GM21367 (cell line): ENCODE data around the gene GATAD2B.
A peak's percentile ranks its signal among the peaks of the same experiment; 100 is the strongest.

Experiments used
- ATAC-seq: cut with Tn5 transposase; IDR thresholded peaks from one replicate; pipeline ENCODE4 v1.9.1; 2021; ENCODE audit not compliant: unreplicated experiment

The GATAD2B gene

GRCh38 chr1:153951801-153952200, 29.0 kb upstream of the GATAD2B start:
- ATAC-seq, result no peak

GRCh38 chr1:153951183-153951582, 28.4 kb upstream of the GATAD2B start:
- no peak for ATAC-seq

DNA sequence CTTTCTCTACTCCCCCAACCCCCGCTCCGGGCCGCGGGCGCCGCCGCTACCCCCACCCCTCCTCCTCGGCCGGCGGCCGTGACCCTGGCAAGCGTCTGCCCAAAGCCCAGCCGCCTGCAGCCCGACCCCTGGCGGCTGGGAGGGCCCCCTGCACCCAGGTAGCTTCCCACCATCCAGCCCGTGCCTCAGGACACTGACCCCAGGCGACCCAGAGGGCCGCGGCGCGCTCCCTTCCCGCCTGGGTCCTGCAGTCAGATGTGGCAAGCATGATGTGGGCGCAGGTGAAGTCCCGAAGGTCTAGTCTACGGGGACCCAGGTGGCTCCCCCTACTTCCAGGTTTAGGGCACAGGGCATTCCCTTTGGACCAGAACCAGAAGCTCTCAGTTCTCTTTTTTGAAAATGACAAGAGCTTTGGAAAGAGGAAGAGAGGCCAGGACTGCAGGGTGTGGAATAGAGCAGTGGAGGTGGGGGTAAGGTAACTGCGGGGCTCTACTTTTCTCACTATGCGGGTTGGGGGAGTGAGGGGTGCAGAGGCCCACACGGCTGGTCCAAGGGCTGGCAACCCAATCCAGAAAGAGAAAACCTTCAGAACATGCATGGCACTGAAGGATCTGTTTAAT, 24.0 kb upstream of the GATAD2B start, which contains the start of gene DENND4B:
DENND4B (minus strand) TSS at position 97 of the 620 bp plus-strand sequence. CDS start 2,344 bp downstream, outside the sequence.
- ATAC-seq, result peak; percentile 43

DNA sequence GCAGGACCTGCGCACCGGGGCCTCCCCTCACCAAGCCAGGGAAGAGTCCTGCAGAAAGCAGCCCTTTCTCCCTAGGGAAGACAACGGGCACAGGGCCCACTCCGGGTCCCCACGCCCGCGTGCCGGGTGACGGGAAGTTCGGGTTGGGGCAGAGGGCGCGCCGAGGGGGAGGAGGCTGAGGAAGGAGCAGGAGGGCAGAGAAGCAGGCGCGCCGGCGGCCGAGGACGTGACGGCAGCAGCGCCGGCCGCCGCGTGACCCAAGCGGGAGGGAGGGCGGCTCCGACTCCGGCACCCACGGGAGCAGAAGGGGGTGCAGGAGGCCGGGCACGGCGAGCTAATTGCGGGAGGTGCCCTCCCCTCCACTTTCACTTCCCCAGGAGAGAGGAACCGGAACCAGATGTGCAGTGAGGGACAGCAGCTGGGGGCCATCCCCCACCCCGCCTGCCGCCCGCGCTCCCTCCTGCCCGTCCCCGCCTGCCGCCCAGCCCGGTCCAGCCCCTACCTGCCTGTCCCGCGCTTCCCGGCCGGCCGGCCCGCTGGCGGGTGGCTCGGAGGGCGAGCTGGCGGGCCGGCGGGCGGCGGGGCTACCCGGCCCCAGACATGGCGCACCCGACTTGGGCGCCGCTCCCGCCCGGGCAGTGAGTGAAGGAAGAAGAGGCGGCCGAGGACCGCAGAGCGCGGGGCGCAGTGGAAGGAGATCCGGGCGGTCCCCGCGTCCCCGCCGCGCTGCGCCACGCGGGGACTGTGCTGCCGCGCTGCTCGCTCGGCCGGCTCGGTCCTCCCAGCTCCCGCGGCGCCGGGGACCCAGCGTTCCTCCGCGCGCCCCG, 23.2 kb upstream of the GATAD2B start:
- ATAC-seq, result peak; percentile 49

- ATAC-seq, result no peak
These were observed 22.5 kb upstream of the GATAD2B start for GRCh38 chr1:153945131-153945794.

DNA sequence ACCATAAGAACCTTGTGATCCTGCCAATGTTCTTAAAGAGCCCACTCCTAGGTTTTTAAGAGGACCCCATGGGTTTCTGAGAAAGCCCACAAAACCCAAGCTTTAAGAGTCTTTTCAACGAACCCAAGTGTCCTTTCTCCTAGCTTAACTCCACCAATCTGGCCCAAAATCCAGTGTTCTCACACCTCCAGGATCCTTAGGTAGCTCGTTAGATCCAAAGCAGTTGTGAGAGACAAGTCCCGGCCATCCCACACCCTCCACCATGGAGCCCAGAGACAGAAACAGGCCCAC, 22.0 kb upstream of the GATAD2B start:
- no peak for ATAC-seq

- no peak for ATAC-seq
These were observed 21.4 kb upstream of the GATAD2B start for GRCh38 chr1:153944005-153944826.

DNA sequence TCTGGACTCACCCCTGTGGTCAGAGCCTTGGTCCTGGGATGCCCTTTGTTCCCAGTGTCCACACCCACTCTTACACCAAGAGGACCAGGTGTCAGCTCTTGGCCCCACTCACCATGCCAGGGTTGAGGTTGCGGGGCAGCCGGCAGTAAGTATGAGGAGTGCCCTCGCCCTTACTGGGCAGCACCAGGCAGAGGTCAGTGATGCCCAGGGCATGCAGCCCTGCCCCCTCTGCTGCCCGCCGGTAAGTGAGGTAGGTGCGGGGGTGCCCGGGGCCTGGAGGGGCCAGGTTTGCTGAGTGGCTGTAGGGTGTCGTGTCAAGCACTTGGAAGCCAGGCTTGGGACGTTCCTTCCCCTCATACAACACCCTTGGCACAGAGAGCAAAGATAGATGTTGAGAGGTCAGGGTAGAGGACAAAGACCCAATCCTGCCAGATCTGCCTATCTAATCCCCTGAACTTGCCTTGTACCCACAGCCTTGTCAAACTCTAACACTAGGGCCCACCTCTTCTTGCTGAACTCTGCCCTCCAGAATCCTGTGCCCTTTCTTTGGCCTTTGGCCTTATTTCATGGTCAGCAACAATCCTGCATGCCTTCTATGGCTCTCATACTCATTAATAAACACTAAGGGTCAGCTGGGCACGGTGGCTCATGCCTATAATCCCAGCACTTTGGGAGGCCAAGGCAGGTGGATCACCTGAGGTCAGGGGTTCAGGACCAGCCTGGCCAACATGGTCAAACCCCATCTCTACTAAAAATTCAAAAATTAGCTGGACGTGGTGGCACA, 20.2 kb upstream of the GATAD2B start:
- no peak for ATAC-seq

DNA sequence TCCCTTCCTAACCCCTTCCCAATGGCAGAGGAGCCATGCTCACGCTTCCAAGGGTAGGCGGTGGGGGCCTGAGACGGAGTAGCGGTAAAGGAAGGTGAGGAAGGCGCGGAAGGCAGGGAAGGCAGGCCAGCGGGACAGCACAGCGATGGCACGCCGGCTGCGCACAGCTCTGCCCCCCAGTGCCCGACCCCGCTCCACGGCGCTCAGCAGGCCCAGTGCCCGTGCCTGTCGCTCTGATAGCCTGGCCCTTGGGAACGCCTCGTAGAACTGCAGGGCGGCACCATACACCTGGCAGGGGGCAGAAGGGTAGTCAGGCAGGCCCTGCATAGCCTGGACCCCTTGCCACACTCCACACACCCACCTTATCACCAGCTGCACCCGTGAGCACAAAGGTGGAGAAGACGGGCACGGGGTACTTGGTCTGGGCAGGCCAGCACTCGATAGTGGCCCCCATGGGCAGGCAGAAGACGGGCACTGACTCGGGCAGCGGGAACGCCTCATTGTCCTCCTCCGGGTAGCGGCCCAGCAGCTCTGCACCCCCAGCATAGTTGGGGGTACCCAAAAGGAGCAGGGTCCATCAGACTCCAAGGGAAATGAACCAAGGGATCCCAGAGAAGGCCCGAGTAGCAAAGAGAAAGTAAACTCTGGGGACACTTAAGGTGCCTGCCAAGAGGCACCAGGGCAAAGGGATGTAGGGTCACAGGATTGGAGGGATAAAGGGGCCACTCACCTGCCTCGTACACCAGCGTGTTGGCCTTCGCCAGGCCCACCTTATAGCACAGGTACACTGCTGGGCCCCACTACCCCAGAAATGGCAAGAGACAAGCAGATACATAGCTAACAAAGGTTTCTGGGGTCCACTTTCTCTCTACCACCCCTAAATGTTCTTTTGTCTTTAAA, 19.3 kb upstream of the GATAD2B start:
- no peak for ATAC-seq

- no peak for ATAC-seq
These were observed 18.0 kb upstream of the GATAD2B start for GRCh38 chr1:153940756-153941155.

GRCh38 chr1:153939476-153939875, 16.7 kb upstream of the GATAD2B start:
- no peak for ATAC-seq

DNA sequence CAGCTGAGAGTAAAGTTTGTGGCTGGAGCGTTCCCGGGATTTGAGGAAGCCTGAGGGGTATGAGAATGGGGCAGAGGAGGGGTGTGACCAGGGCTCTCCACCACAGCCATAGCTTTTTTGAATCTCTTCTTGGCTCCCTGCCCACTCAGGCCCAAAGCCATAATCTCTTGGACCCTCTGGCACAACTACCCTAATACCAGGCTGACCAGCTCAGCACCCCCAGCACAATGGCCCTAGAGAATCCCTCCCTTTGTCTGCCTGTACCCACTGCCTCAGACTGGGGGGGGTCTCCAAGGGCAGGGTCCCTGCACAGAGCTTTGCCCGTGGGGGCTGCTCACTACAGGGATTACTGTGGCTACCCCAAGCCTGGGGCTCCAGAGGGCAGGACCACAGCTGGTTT, 16.2 kb upstream of the GATAD2B start:
- no peak for ATAC-seq

DNA sequence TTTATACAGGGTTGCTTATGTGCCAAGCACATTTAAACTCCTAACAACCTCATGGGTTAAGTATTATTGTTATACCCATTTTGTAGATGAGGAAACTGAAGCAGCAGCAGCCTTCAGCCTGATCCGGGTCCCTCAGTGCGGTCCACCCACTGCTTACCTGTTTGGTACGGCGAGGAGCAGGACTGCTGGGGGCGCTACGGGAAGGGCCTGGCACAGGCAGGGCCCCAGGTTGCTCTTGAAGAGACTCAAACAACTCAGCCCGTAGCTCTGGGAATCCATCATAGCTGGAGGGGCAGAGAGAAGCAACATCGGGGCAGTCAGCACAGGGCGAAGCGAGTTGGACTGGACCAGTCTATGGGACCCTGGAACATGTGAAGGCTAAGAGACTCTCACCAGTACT, 14.6 kb upstream of the GATAD2B start:
- no peak for ATAC-seq

DNA sequence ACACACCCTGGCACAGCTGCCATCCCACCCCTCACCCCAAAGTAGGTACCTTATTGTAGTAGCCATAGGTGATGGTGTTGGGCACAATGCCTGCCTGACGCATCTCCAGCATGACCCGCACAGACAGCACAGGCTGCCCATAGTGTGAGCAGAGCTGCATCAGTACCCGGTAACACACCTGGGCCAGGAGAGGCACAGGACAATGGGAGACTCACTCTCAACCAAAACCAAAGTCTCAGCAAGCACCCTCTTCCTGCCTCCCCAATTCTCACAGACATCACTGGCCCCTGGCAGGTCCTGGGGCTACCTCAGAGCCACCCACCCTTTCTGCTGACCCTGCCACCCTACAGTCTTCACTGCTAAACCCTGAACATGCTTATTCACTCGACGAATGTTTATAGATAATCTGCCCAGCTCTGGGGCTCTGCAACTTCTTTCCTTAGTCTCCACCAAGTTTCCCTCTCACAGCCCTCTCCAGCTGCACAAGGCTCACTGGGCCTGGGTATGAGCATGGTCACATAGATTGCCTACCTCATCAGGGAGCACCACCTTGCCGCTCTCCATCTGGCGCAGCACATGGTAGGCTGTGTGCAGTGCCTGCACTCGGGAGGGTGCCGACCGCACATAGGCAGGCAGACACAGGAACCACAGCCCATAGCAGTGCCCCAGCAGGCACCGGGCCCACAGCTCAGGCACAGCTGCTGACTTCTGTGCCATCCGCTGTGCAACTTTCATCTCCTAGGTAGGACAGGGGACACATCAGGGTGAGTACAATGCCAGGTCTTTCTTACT, 13.4 kb upstream of the GATAD2B start:
- ATAC-seq, result no peak

DNA sequence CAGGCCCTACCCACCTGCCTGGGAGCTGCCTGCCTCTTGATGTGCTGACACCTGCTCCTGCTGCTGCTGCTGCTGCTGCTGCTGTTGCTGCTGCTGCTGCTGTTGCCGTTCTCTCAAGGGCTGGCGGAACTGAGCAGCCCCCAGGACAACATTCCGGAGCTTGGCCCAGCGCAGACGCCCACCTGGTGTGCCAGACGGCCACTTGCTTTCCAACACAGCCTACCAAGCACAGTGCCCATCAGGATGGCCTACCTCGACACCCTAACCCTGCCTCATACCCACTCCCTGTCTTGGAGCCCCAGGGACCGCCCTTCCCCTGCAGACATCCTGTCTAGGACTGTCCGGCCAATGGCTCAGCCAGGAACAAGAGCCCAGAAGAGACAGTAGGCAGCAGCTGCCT, 12.0 kb upstream of the GATAD2B start:
- ATAC-seq, result no peak

GRCh38 chr1:153933955-153934354, 11.2 kb upstream of the GATAD2B start:
- ATAC-seq, result no peak

DNA sequence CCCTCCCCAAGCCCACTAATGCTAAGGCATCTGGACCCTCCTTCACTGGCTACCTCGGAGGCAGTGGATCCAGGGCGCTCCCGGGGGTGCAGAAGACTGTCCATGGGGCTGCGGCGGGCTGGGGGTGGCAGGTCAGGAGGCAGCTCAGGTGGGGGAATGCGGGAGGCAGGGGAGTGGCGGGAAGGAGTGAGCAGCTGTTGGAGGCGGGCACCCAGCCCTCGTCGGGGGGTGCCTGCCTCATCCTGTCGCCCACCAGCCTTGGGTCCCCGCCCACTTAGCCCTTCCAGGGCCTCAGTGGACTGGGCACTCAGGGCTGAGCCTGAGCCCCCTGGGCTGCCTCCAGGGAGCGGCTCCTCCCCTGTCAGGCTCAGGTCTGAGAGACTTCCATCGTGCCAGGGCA, 10.7 kb upstream of the GATAD2B start:
- ATAC-seq, result no peak
